ENCODE measurements around the gene NISCH.

Gene NISCH

DNA sequence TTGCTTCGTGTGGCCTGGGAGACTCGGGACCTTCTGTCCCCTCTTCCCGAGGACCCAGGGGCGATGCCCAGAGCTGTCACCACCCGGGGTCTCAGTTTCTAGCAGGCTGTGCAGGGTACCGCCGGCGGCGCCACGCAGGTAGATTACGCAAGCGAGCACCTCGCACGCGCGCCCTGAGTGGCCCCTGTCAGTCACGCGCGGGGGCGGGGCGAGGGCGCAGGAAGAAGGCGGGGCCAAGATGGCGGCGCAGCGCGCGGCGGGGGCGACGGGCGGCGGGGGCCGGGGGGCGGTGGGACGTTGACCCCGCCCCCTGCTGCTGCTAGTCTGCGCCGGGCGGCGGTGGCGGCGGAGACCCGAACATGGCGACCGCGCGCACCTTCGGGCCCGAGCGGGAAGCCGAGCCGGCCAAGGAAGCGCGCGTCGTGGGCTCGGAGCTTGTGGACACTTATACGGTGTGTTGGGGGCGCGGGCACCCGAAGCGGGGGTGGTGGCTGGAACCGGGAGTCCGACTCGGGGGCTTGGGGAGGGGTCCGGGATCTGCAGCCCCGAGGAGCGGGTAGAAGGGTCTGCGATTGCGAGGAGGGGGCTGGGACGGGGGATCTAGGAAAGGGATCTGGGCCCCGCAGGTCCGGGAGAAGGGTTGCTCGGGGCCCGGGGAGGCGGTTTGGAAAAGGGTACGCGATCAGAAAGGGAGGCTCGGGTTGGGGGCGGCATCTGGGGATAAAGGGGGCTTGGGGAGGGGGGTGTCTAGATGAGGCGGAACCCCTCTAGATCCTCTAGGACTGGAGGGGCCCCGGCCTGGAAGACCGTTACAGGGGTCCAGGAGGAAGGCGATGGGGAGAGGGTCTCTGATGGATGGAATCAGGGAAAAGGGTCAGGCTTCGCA lies at the start of gene NISCH:
Gene NISCH (plus strand): TSS at position 322 of the 886 bp plus-strand sequence. CDS start 38 bp downstream, at position 360.
- DNase-seq (ENCODE audit: low read depth in 2 of 2), result peak; percentile 93 to 99

DNA sequence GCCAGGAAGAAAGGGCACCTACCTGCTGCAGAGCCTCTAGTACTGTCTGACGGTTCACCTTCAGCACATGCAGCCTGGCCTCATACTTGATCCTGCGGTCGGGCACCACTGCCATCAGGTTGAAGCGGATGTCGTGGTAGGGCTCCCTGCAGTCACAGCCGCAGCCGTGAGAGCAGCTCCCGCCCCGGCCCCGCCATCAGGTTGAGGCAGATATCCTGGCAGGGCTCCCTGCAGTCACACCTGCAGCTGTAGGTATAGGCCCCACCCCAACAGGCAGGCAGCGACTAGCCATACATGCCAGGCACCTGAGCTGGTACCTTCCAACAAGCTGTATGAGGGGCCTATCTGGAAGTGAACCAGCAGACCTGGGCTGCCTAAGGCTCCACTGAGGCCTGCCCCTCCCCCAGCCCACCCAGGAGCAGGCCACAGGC lies 49.2 kb upstream of the NISCH start:
- no peak for DNase-seq (ENCODE audit: low read depth in 2 of 2)

DNA sequence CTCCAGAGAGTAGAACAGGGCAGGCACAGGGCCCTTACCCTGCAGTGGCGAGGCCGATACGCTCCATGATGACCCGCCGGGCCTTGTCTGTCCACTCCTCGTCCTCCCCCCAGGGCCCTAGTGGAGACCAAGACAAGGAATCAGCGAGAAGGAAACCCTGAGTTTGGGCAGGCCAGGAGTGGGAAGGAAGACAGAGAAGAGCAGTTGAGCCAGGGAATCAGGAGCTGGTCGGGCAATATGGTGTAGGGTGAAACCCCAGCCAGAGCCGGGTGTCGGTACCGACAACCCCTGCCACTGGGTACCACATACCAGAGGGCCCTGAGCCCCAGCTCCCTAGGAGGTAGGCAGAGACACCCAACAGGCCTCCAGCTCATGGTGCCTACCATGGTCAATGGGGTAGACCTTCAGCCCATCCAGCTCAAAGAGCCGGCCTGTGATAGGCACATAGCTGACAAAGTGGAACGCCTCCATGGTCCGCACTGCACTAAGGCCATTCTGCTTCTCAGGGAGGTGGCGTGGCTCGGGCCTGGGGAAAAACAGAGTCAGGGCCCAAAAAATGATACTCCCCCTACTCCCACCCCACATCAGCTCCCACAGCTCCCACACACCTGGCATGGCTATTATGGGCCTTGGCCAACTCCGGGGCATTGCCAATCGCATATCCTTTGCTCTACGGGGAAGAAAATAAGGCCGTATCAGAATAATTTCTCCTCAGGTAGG lies 48.5 kb upstream of the NISCH start:
- DNase-seq (ENCODE audit: low read depth in 2 of 2), result no peak

DNA sequence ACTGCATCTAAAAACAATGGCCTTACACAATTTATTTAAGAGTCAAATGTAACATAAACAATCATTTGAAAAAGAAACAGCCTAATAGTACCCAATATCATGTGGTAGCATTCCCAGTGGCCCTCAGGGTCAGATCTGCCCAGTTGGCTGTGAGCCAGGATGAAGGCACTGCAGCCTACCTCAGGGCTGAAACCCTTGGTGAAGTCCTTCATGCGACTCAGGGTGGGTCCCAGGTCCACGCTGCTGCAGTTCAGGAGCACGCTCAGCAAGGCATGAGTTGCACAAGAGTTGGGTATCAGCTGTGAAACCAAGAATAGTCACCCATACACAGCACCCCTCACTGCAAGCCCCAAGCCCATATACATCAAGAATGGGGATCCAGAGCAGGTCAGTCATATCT lies 47.6 kb upstream of the NISCH start:
- no peak for DNase-seq (ENCODE audit: low read depth in 2 of 2)

DNA sequence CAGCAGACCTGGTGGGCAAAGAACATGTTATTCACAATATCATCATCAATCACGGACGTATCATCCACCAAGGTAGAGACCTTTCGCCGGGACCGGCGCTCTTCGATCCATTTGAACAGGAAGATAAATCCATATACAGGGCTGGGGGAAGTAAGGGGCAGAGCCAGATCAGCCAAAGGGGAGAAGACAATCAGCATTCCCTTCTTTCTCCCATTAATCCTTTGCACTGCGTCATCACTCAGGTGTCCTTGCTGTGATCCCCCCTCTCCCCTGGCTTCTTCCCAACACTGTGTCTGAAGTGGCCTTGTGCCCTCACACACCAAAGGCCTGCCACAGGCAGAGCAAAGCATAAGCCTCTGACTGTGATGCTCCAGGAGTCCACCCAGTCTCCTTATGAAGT lies 46.9 kb upstream of the NISCH start:
- no peak for DNase-seq (ENCODE audit: low read depth in 2 of 2)

DNA sequence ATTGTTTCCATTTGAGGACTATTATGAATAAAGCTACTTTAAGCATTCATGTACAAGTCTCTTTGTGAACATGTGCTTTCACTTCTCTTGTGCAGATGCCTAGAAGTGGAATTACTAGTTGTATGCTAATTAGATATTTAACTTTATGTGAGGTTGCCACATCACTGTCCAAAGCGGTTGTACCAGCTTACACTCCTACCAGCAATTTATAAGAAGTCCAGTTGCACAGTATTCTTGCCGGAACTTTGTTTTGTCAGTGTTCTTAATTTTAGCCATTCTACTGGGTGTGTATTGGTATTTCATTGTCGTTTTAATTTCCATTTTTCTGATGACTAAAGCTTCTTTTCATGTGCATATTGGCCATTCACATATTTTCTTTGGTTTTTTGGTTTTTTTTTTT lies 39.6 kb upstream of the NISCH start:
- no peak for DNase-seq (ENCODE audit: low read depth in 2 of 2)

DNA sequence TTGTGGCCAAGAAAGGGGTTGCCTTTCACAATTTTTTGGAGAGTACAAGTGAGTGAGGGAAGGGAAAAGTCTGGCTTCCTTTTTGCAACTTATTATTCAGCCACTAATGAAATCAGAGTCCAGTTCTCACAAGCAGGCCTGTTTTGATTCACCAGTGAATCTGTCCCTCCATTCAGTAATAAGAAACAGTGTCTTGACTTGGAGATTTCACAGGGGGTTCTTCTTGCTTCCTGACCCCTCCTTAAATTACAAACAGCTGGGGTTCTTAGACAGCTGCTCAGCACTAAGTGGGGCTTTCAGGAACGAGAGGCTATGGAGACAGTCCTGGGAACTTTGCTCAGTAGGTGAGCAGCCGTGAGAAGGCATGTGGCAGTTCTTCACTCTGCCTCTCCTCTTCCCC lies 35.0 kb upstream of the NISCH start:
- no peak for DNase-seq (ENCODE audit: low read depth in 2 of 2)

DNA sequence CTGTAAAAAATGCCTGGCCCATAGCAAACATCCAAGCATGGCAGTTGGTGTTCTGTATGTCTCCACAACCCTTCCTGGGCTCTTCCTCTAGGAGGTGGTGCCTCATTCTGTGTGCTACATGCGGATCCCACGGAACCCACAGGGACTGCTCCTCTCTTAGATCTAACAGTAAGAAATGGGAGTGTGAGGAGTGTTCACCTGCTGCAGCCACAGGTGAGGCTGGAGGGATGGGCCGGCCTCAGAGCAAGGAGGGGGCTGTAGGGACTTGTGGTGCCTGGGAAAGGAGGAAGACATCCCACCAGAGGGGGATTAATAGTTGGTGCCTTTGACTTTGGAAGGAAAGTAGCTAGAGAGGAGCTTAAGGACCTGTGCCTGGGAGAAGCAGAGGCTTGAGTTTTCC lies 32.7 kb upstream of the NISCH start:
- no peak for DNase-seq (ENCODE audit: low read depth in 2 of 2)

DNA sequence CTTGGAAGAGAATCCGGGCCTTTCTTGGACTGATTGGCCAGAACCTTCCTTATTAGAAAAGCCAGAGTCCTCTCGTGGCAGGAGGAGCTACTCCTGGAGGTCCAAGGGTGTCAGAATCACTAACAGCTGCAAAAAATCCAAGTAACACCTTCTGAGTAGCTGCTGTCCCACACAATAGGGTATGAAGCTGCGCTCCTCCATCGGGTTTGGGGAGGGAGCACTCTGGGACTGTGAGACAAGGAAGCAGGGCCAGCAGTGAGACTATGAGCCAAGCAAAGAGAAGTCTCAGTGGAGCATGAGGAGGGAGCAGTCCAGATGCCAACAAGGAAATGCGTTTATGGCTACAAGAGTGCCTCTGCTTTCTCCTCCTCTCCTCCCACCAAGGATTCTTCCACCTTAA lies 32.2 kb upstream of the NISCH start:
- DNase-seq (ENCODE audit: low read depth in 2 of 2), result no peak

DNA sequence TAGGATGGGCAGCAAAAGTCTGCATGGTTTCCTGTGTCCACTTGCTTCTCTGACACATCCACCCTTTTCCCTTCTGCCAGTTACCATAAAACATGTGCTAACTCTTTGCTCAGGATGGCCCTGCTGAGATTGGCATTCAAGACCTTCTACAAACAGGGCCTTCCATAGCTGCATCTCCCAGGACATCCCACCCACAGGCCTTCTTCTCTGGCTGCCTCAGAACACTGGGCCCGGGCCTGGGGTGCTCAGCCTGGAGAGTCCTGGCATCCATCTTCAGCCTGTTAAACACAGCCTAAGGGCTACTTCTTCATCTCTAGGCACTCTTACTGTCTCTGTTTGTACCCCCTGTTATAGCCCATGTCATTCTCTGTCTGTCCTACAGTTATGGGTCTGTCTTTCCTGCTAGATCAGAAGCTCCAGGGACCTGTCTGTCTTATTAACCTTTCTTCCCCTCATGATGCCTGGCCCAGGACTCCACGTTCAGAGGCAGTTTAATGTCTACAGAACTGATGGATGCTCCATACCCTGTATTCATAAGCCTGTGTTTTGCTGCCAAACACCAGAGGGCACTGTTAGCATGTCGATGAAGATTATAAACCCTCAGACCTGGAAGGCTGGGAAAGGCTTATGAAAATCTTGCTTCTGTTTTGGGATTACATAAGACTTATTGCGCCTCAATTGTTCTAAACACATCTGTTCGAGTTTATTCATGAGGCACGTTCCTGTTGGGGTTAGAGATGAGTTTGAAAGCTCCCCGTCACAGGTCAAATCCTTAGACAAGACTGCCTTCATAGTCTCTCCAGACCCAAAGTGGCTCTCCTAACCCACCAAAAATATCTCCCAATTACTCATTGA lies 27.0 kb upstream of the NISCH start:
- peak in 1 of 2 donors; percentile 23 for DNase-seq (ENCODE audit: low read depth in 2 of 2)

DNA sequence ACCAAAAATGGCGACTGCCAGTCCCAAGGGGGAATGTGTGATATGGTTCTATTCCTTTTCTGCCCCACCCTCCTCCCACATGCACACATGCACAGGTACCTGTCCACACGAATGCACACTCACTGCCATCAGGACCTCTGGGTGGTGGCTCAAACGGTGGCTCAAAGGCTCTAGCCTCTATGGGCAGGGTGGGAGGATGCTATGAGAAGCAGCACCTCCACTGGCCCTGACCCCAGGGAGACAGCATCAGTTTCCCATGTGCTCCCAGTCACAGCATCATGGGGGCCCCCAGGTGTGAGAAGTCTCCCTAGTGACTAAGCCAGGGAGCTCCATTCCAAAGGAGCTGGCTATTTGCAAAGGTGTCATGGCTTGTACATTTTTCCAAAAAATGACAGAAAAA lies 26.4 kb upstream of the NISCH start:
- no peak for DNase-seq (ENCODE audit: low read depth in 2 of 2)

DNA sequence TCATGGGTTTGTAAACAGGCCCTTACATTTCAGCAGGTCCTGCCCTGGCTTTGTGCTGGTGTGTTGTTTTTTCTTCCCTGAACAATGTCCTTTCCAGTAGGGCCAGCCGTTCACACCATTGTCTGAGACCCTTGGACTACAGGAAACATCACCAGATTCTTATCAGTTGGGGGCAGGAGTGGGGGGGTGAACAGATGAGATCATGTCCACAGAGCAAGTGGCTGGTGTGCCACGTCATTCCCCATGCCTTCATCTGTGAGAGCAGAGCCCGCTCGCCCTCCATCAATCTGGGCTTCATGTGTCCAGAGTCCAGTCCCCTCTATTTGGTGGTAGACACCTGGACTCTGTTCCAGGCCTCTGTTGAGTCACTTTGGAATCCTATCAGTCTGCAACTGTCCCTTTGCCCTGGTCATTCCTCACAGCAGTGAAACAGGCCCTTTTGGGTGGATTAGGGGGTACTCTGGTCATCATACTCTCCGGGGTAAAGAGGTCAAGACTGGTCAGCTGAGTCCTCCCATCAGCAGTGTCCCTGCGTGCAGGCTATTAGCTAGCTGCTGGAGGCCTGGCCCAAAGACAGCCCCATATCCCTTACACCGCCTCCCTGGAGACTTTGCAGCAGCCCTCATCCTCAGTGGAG lies 25.5 kb upstream of the NISCH start:
- no peak for DNase-seq (ENCODE audit: low read depth in 2 of 2)

DNA sequence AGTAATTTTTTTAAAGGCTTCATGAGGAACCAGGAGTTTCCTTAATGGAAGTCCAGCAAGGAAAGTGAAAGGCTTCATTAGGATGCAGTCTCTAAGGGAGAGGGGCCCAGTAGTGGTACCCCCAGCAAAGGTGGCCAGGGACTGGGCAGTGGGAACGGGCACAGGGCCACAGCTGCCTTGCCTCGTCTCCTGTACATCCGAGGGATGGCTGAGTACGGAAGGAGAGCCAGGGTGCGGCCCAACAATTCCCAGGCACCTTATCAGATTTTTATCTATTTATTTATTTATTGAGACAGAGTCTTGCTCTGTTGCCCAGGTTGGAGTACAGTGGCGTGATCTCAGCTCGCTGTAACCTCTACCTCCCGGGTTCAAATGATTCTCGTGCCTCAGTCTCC lies 25.0 kb upstream of the NISCH start:
- DNase-seq (ENCODE audit: low read depth in 2 of 2), result no peak

DNA sequence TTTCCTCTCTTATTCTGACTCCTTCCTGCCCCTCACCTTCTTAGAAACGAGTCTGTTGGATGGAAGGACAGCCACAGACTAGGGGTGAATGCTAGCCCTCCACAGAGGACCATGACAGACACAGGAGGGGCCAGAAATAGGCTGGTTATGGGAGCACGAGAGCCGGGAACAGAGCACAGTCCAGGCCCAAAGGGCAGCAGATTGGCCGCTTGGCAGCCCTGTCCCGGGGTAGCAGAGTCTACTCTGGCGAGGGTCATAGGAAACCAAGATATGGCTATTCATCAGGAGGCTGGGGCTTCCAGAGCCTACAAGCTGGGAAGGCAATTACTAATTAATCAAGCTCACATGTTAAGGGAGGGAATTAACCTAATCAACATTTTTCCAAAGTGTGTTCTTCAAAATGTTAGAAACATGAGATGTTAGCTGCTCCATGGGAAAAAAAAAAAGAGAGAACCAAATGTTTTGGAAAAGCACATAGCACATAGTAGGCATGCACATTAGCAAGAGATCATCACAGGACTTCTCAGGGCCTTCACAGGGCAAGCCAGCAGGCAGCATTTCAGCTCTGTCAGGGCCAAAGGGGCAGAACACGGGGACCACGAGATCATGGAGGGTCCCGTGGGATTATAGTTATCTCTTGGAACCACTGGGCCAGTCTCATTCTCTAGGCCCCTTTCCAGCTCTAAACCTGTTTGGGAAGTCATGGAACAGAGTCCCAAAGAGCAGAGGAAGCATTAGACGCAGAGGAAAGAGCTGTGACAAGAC lies 23.8 kb upstream of the NISCH start:
- DNase-seq (ENCODE audit: low read depth in 2 of 2), result no peak

DNA sequence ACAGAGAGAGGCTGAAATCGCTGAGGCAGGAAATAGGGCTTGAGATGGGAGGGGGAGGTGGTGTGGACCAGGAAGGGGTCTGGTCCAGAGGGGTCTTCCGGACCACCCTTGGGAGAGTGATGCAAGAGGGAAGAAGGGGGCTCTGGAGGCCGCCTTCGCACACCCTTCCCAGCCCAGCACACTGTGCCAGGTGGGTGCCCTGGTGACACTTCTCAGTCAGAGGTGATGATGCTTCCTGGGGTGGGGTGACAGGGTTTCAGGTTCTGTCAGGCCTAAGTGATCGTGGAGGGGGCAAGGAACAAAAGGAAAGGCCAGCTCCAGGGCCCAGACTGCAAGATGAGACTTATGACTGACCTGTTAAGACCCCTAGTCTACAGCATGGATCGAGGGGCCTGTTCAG lies 23.2 kb upstream of the NISCH start:
- DNase-seq (ENCODE audit: low read depth in 2 of 2), result no peak

DNA sequence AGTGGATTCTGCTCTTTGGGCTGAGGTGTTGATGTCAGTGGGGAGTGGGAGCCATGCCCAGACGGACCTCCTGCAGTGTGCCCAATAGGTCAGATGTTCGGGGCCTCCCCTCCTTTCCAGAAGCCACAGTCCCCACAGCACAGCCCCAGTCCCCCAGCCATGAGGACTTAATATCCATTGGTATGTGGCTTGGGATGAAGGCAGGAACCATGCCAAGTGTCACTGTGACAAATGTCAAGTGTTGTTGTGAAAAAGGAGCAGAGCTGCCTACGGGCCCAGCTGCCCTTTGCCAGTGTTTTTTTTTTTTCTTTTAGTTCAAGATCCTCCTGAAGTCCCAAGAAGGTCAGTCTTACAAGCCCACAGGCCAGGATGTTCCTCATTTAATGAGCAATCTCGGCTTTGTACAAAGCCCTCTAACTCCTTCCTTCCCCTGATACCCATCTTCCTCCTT lies 22.7 kb upstream of the NISCH start:
- no peak for DNase-seq (ENCODE audit: low read depth in 2 of 2)

DNA sequence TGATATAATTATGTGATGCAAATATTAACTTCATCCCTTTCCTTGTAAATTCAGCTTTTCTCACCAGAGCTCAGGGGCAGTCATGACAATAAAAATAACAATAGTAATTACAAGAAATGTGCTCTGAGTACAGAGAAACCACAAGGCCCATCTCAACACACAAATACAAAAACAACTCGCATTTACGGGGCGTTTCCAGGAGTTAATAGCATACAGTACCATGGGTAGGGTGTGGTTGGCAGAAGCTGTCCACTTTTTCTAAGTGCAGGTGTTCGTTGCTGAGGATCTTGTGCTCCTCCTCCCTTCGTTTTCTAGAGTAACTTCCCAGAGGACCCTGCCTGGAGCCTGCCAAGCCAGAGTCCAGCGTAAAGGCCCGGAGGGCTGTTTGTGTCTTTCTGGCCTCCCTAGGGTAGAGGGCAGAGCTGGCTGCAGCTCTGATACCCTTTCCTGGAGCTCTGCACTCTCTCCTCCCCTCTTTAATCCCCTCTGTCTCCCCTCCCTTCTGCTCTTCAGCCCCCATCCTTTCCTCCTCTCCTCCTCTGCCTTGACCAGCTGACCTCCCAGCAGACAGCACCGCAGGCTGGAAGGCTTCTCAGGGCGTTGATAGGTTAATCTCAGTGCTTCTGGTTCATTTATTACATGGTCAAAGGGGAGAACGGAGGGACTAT lies 21.9 kb upstream of the NISCH start:
- no peak for DNase-seq (ENCODE audit: low read depth in 2 of 2)

DNA sequence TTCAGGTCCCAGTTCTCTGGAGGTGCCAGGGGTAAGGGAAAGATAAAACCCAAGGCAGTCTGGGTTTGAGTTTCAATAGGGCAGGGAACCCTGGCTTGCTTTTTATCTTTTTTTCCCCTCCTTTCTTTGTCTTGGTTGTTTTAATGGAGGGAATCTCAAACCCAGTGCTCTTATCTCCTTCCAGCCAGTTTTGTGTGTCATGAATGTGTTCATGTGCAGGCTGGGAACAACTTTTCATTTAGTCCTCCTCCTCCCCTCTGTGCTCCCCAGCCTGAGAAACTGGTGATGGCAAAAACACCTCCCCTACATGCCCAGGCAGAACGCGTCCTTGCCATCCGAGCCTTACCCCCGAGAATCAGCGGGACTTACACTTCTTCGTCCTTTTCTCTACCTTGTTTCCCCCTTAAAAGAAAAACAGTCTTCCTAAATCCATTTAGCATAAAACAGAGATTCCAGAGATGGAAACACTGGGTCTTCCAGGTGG lies 21.4 kb upstream of the NISCH start:
- no peak for DNase-seq (ENCODE audit: low read depth in 2 of 2)

DNA sequence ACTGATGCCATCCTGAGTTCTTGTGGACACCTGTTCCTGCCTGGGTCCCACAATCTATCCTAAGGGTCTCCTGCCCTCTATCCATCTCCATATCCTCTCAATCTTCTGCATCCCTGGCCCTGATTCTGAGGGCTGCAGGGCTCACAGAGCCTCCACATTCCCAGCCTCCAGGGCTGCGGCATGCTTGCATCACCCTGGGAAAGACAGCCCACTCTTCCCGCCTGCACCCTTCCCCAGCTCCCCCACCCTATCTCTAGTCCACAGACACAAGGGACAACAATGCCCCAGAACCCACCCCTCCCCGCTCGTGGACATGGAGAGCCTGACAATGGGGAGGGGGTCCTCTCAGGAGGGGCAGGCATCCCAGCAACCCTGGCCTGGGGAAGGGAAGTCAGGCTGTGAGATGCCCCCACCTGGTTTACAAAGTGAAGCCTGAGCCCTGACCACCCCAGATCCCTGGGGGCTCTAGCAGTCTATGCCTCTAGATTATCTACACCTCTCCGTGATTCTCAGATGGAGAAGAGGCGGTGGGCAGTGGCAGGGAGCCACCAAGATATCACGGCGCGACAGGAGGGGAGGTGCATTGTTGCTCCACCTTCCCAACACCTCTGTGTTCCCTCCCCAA lies 20.8 kb upstream of the NISCH start:
- no peak for DNase-seq (ENCODE audit: low read depth in 2 of 2)

Data from stimulated activated CD4-positive, alpha-beta T cell treated with anti-CD3 and anti-CD28 coated beads, Interleukin-4, amount 100 ng/mL, for 48 hours (primary cell).